ENCODE results near the gene FBP2.

Gene FBP2

DNA sequence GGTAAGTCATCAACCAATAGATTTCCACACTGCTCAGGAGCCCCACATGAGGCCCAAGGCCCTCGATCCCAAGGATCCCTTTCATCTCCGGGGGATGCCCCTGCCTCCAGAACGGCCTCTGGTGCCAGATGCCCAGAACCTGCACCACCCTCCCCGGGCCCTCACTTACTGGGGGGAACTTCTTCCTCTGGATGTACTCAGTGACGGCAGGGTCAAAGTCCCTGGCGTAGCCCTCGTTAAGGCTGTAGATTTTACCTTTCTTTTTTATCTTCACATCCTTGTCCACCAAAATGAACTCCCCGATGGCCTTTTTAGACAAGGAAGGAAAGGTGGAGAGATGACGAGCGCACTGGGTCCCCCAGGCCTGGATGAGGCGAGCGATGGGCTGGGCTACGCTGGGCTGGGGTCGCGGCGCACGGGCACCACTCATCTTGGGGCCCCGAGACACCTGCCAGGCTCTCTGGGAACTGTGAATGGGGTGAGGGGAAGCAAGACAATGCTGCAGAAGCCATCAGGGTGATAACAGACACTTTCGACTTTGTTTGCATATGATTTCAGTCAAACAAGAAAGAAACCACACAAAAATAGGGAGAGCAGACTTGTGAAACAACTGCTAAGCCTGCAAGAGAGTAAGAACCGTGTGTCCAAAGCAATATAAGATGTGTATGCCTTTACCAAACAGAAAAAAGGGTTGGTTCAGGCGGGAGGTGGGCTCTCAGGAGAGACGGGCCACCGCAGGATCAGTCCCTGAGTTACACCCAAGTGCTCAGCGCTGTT is 13.2 kb upstream of the FBP2 start:
- no peaks in the 10 kb centered on the region for H4K20me1 ChIP-seq (ENCODE audit: control insufficient read depth, insufficient read depth, low read depth, low read length)
- no peak overlapping the region for H3K27ac ChIP-seq (ENCODE audit: low read depth, low read length)
- no peaks in the 10 kb centered on the region for H3F3A ChIP-seq (ENCODE audit: control insufficient read depth, insufficient read depth)
- TF ChIP-seq, protein P1, sequence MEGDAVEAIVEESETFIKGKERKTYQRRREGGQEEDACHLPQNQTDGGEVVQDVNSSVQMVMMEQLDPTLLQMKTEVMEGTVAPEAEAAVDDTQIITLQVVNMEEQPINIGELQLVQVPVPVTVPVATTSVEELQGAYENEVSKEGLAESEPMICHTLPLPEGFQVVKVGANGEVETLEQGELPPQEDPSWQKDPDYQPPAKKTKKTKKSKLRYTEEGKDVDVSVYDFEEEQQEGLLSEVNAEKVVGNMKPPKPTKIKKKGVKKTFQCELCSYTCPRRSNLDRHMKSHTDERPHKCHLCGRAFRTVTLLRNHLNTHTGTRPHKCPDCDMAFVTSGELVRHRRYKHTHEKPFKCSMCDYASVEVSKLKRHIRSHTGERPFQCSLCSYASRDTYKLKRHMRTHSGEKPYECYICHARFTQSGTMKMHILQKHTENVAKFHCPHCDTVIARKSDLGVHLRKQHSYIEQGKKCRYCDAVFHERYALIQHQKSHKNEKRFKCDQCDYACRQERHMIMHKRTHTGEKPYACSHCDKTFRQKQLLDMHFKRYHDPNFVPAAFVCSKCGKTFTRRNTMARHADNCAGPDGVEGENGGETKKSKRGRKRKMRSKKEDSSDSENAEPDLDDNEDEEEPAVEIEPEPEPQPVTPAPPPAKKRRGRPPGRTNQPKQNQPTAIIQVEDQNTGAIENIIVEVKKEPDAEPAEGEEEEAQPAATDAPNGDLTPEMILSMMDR (IDR thresholded peaks at IDR 0.05; ENCODE audit: low read depth, low read length, poor library complexity, severe bottlenecking) = no peak
- TF ChIP-seq EZH2phosphoT487 (IDR thresholded peaks at IDR 0.05; ENCODE audit: borderline replicate concordance, low read length) = no peak
- H3K79me2 ChIP-seq (ENCODE audit: control insufficient read depth, low read length) = no peaks in the 10 kb centered on the region
- no peaks in the 10 kb centered on the region for H3K9me3 ChIP-seq (ENCODE audit: control insufficient read depth, insufficient read depth, low read length)
- peaks cover 31% of the 10 kb centered on the region for H3K27me3 ChIP-seq (ENCODE audit: control insufficient read depth, low read length)
- H3K4me2 ChIP-seq (ENCODE audit: low read length) = no peak overlapping the region
- no peak overlapping the region for H3K4me3 ChIP-seq (ENCODE audit: low read length)
- no peaks in the 10 kb centered on the region for H3K4me1 ChIP-seq (ENCODE audit: control insufficient read depth, low read length)
- H3K36me3 ChIP-seq (ENCODE audit: control insufficient read depth, low read length) = no peaks in the 10 kb centered on the region
- no peaks in the 10 kb centered on the region for H3K9me2 ChIP-seq (replicated peaks; ENCODE audit: control insufficient read depth, low read length)

DNA sequence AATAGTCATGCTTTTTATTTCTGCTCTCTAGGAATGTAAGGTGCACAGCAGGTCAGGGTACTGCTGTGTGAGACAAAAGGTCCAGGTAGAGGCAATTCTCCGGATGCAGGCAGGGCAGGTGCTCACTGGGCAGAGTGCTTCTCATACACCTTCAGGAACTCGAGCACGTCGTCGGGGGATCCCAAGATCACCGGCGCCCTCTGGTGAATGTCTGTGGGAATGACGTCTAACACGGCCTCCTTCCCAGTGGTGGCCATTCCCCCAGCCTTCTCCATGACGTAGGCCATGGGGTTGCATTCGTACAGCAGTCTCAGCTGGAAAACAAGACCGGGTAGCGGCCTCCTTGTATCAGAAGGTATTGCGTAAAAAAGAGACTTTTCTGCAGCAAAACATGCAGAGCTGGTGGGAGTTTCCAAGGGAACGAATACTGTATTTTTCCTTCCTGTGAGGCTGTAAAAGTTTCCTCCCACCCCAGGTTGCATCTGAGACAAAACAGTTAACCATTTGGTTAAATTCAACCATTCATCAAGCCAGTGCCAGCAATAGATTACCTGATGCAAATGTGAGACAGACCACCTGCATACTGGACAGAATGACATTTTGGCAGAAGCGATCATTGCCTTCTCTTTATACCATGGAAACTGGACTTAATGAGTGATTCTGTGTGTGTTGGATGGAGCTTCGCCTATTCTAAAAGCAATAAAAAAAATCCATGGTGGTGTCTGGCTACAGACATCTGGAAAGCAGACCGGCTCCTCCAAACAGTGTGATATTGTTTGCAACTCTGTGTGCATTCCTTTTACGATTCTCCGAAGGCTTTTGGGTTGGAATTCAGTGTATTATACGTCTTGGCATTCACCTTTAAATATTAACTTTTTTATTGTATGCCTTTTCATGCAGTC is 9.9 kb upstream of the FBP2 start:
- Histone ChIP-seq H3K4me1 (ENCODE audit: control insufficient read depth, low read length) (no peaks in the 10 kb centered on the region), H3K36me3 (ENCODE audit: control insufficient read depth, low read length) (no peaks in the 10 kb centered on the region), H3K4me2 (ENCODE audit: low read length) (no peak overlapping the region), H3K27ac (ENCODE audit: low read depth, low read length) (no peak overlapping the region), H3K9me2 (replicated peaks; ENCODE audit: control insufficient read depth, low read length) (no peaks in the 10 kb centered on the region), H3F3A (ENCODE audit: control insufficient read depth, insufficient read depth) (no peaks in the 10 kb centered on the region), H4K20me1 (ENCODE audit: control insufficient read depth, insufficient read depth, low read depth, low read length) (no peaks in the 10 kb centered on the region), H3K9me3 (ENCODE audit: control insufficient read depth, insufficient read depth, low read length) (no peaks in the 10 kb centered on the region), H3K27me3 (ENCODE audit: control insufficient read depth, low read length) (peaks cover 26% of the 10 kb centered on the region), H3K79me2 (ENCODE audit: control insufficient read depth, low read length) (no peaks in the 10 kb centered on the region), H3K4me3 (ENCODE audit: low read length) (no peak overlapping the region)
- TF ChIP-seq EZH2phosphoT487 (IDR thresholded peaks at IDR 0.05; ENCODE audit: borderline replicate concordance, low read length) = no peak
- TF ChIP-seq, protein P1 (IDR thresholded peaks at IDR 0.05; ENCODE audit: low read depth, low read length, poor library complexity, severe bottlenecking) = peak; percentile 85

DNA sequence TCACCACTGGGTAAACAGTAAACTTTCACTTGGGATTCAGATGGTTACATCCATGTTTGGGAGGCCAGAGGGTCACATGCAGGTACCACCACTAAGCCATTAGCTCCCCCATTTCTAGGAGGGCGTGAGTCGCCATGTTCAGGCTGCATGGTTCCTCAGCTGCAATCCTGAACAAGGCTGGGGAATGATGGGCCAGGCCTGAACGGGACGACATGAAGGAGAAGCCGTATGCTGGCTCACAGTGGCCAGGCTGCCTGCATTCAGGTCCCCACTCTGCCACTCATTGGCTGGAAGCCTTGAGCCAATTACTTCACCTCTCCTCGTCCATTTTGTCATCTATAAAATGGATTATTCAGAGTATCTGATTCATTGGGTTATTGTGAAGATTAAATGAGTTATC is 9.0 kb upstream of the FBP2 start:
- Histone ChIP-seq H3K9me3 (ENCODE audit: control insufficient read depth, insufficient read depth, low read length) (no peaks in the 10 kb centered on the region), H3K79me2 (ENCODE audit: control insufficient read depth, low read length) (no peaks in the 10 kb centered on the region), H3K27ac (ENCODE audit: low read depth, low read length) (no peak overlapping the region), H3K9me2 (replicated peaks; ENCODE audit: control insufficient read depth, low read length) (no peaks in the 10 kb centered on the region), H3K36me3 (ENCODE audit: control insufficient read depth, low read length) (no peaks in the 10 kb centered on the region), H3K4me3 (ENCODE audit: low read length) (no peak overlapping the region), H3K4me2 (ENCODE audit: low read length) (no peak overlapping the region), H4K20me1 (ENCODE audit: control insufficient read depth, insufficient read depth, low read depth, low read length) (no peaks in the 10 kb centered on the region), H3F3A (ENCODE audit: control insufficient read depth, insufficient read depth) (no peaks in the 10 kb centered on the region), H3K27me3 (ENCODE audit: control insufficient read depth, low read length) (peaks cover 18% of the 10 kb centered on the region), H3K4me1 (ENCODE audit: control insufficient read depth, low read length) (no peaks in the 10 kb centered on the region)
- TF ChIP-seq EZH2phosphoT487 (IDR thresholded peaks at IDR 0.05; ENCODE audit: borderline replicate concordance, low read length) = no peak
- TF ChIP-seq, protein P1 (IDR thresholded peaks at IDR 0.05; ENCODE audit: low read depth, low read length, poor library complexity, severe bottlenecking) = no peak

All from DOHH2 (cell line).